ENCODE results near the gene CDC14A. TPM values are rescaled to one million over a fixed set of nuclear protein-coding genes. Genes with fewer than 3 reads are reported as not detected.

CDC14A gene
- total and polyA plus RNA-seq, 2 donors (not counting 1 experiment from before 2014, with no cell fraction given): 1.4 to 3.5 TPM

GRCh38 chr1:100344774-100345173 lies 7.5 kb upstream of the CDC14A start:
- H3K36me3 ChIP-seq (ENCODE audit: control insufficient read depth, insufficient read depth, low read length): no peaks in the 10 kb centered on the region
- H3K27me3 ChIP-seq (ENCODE audit: control insufficient read depth, insufficient read depth, low read length): no peaks in the 10 kb centered on the region
- no peak overlapping the region for H2AFZ ChIP-seq (ENCODE audit: low read length)
- DNase-seq (ENCODE audit: low read depth in 2 of 2): no peak
- H3K4me3 ChIP-seq (replicated peaks in 1 of 4; ENCODE audit: control extremely low read depth in 1 of 4, insufficient read depth in 1 of 4, low read depth in 3 of 4, low read length in 4 of 4): no peak overlapping the region
- no peak overlapping the region for H3K27ac ChIP-seq (ENCODE audit: insufficient read depth, low read length)
- TF ChIP-seq EZH2 (IDR thresholded peaks at IDR 0.05; ENCODE audit: low read length, missing control alignments) (no peak), CTCF (conservative IDR thresholded peaks at IDR 0.05 in 1 of 2, IDR thresholded peaks at IDR 0.05 in 1 of 2; ENCODE audit: low read depth in 1 of 2, low read length in 2 of 2) (no peak)
- no peaks in the 10 kb centered on the region for H3K9me3 ChIP-seq (ENCODE audit: control insufficient read depth, insufficient read depth, low read depth, low read length)
- H3K9ac ChIP-seq (ENCODE audit: insufficient read depth, low read length): no peak overlapping the region
- no peaks in the 10 kb centered on the region for H3K4me1 ChIP-seq (ENCODE audit: control insufficient read depth, extremely low read depth, insufficient read depth, low read length)
- H3K4me2 ChIP-seq (ENCODE audit: extremely low read depth, insufficient read depth, low read length): no peak overlapping the region
- H4K20me1 ChIP-seq (ENCODE audit: control insufficient read depth, extremely low read depth, insufficient read depth, low read length): no peaks in the 10 kb centered on the region
- H3K79me2 ChIP-seq (ENCODE audit: control insufficient read depth, insufficient read depth, low read length): no peaks in the 10 kb centered on the region

- no peak for DNase-seq (ENCODE audit: low read depth in 2 of 2)
- H3K79me2 ChIP-seq (ENCODE audit: control insufficient read depth, insufficient read depth, low read length): no peaks in the 10 kb centered on the region
- no peak overlapping the region for H3K27ac ChIP-seq (ENCODE audit: insufficient read depth, low read length)
- TF ChIP-seq CTCF (conservative IDR thresholded peaks at IDR 0.05 in 1 of 2, IDR thresholded peaks at IDR 0.05 in 1 of 2; ENCODE audit: low read depth in 1 of 2, low read length in 2 of 2): no peak
- TF ChIP-seq EZH2 (IDR thresholded peaks at IDR 0.05; ENCODE audit: low read length, missing control alignments): no peak
- no peak overlapping the region for H3K4me3 ChIP-seq (replicated peaks in 1 of 4; ENCODE audit: control extremely low read depth in 1 of 4, insufficient read depth in 1 of 4, low read depth in 3 of 4, low read length in 4 of 4)
- no peaks in the 10 kb centered on the region for H3K9me3 ChIP-seq (ENCODE audit: control insufficient read depth, insufficient read depth, low read depth, low read length)
- peaks cover 3% of the 10 kb centered on the region for H3K4me1 ChIP-seq (ENCODE audit: control insufficient read depth, extremely low read depth, insufficient read depth, low read length)
- no peak overlapping the region for H3K9ac ChIP-seq (ENCODE audit: insufficient read depth, low read length)
- H3K27me3 ChIP-seq (ENCODE audit: control insufficient read depth, insufficient read depth, low read length): no peaks in the 10 kb centered on the region
- H3K36me3 ChIP-seq (ENCODE audit: control insufficient read depth, insufficient read depth, low read length): no peaks in the 10 kb centered on the region
- H3K4me2 ChIP-seq (ENCODE audit: extremely low read depth, insufficient read depth, low read length): no peak overlapping the region
- H4K20me1 ChIP-seq (ENCODE audit: control insufficient read depth, extremely low read depth, insufficient read depth, low read length): no peaks in the 10 kb centered on the region
- H2AFZ ChIP-seq (ENCODE audit: low read length): no peak overlapping the region
Observed at GRCh38 chr1:100346387-100346786, 5.9 kb upstream of the CDC14A start.

GRCh38 chr1:100347009-100347966 lies 5.0 kb upstream of the CDC14A start:
- Histone ChIP-seq H3K27me3 (ENCODE audit: control insufficient read depth, insufficient read depth, low read length) (no peaks in the 10 kb centered on the region), H3K4me1 (ENCODE audit: control insufficient read depth, extremely low read depth, insufficient read depth, low read length) (peaks cover 3% of the 10 kb centered on the region), H3K79me2 (ENCODE audit: control insufficient read depth, insufficient read depth, low read length) (no peaks in the 10 kb centered on the region), H3K27ac (ENCODE audit: insufficient read depth, low read length) (no peak overlapping the region), H3K9ac (ENCODE audit: insufficient read depth, low read length) (no peak overlapping the region), H3K4me3 (replicated peaks in 1 of 4; ENCODE audit: control extremely low read depth in 1 of 4, insufficient read depth in 1 of 4, low read depth in 3 of 4, low read length in 4 of 4) (no peak overlapping the region), H4K20me1 (ENCODE audit: control insufficient read depth, extremely low read depth, insufficient read depth, low read length) (no peaks in the 10 kb centered on the region), H2AFZ (ENCODE audit: low read length) (no peak overlapping the region), H3K36me3 (ENCODE audit: control insufficient read depth, insufficient read depth, low read length) (no peaks in the 10 kb centered on the region), H3K4me2 (ENCODE audit: extremely low read depth, insufficient read depth, low read length) (no peak overlapping the region), H3K9me3 (ENCODE audit: control insufficient read depth, insufficient read depth, low read depth, low read length) (no peaks in the 10 kb centered on the region)
- TF ChIP-seq EZH2 (IDR thresholded peaks at IDR 0.05; ENCODE audit: low read length, missing control alignments): no peak
- TF ChIP-seq CTCF (conservative IDR thresholded peaks at IDR 0.05 in 1 of 2, IDR thresholded peaks at IDR 0.05 in 1 of 2; ENCODE audit: low read depth in 1 of 2, low read length in 2 of 2): no peak
- peak; percentile 11 to 77 for DNase-seq (ENCODE audit: low read depth in 2 of 2)

Data from fibroblast of lung (primary cell).